ENCODE measurements around the gene ARHGAP26.

The ARHGAP26 gene

GRCh38 chr5:142784401-142784955, 14.3 kb downstream of the ARHGAP26 start:
- DNase-seq (ENCODE audit: low spot score), result no peak
- H3K4me3 ChIP-seq, result peak overlapping the region; percentile 51
- peak overlapping the region in 1 of 2 donors; percentile 76 for H3K27ac ChIP-seq

GRCh38 chr5:142785206-142785605, 15.0 kb downstream of the ARHGAP26 start:
- no peak overlapping the region for H3K4me3 ChIP-seq
- no peak for TF ChIP-seq CTCF (IDR thresholded peaks at IDR 0.05)

More at GRCh38 chr5:142784401-142784955, 14.3 kb downstream of the ARHGAP26 start:
- no peak for TF ChIP-seq CTCF (IDR thresholded peaks at IDR 0.05)

GRCh38 chr5:142789206-142789605, 19.0 kb downstream of the ARHGAP26 start:
- H3K4me3 ChIP-seq, result no peak overlapping the region
- no peak overlapping the region for H3K27ac ChIP-seq
- no peak for TF ChIP-seq CTCF (IDR thresholded peaks at IDR 0.05)
- no peak for DNase-seq (ENCODE audit: low spot score)

More at GRCh38 chr5:142785206-142785605, 15.0 kb downstream of the ARHGAP26 start:
- H3K27ac ChIP-seq, result no peak overlapping the region
- DNase-seq (ENCODE audit: low spot score), result no peak

GRCh38 chr5:142792012-142792864, 22.1 kb downstream of the ARHGAP26 start:
- no peak for TF ChIP-seq CTCF (IDR thresholded peaks at IDR 0.05)
- DNase-seq (ENCODE audit: low spot score), result no peak
- no peak overlapping the region for H3K27ac ChIP-seq
- H3K4me3 ChIP-seq, result no peak overlapping the region

- no peak for DNase-seq (ENCODE audit: low spot score)
- TF ChIP-seq CTCF (IDR thresholded peaks at IDR 0.05), result no peak
- Histone ChIP-seq H3K27ac (no peak overlapping the region), H3K4me3 (no peak overlapping the region)
These were observed 22.7 kb downstream of the ARHGAP26 start for GRCh38 chr5:142792865-142793232.

- no peak for DNase-seq (ENCODE audit: low spot score)
- H3K27ac ChIP-seq, result no peak overlapping the region
- no peak for TF ChIP-seq CTCF (IDR thresholded peaks at IDR 0.05)
These were observed 24.4 kb downstream of the ARHGAP26 start for GRCh38 chr5:142794537-142794936.

GRCh38 chr5:142795251-142795650, 25.1 kb downstream of the ARHGAP26 start:
- DNase-seq (ENCODE audit: low spot score), result no peak
- TF ChIP-seq CTCF (IDR thresholded peaks at IDR 0.05), result no peak
- H3K27ac ChIP-seq, result peak overlapping the region in 1 of 2 donors; percentile 28
- H3K4me3 ChIP-seq, result no peak overlapping the region

More at GRCh38 chr5:142794537-142794936, 24.4 kb downstream of the ARHGAP26 start:
- H3K4me3 ChIP-seq, result no peak overlapping the region
